T-cell (primary cell): ENCODE data around the gene AMACR. TPM values are rescaled to one million over a fixed set of nuclear protein-coding genes. Genes with fewer than 3 reads are reported as not detected.
"Not testable (repeated sequence)": the region's sequence is repeated elsewhere in the genome, so short reads cannot be mapped to it uniquely, and the experiment has no call there.

Source experiments
- ATAC-seq, 4 experiments: fragments of 200-7000 bp in 3 of 4; fragments of 150-1000 bp in 1 of 4; cut with Tn5 transposase; replicated peaks in 1 of 4; 1 replicate in 3 of 4; 2 replicates in 1 of 4; pipeline ENCODE4 v1.10.0; 2021; ENCODE audit warnings: moderate library complexity in 3 of 4, mild to moderate bottlenecking in 2 of 4, moderate number of reproducible peaks in 1 of 4
- CTCF ChIA-PET, 2 donors: fragments of 300-600 bp; sonication (Branson Sonifier 250); formaldehyde crosslinking; loops; one replicate each; lab custom pipeline; 2022; ENCODE audit warnings: antibody characterized with exemption in 2 of 2; lab: Charles Lee
- POLR2A ChIA-PET, 2 donors: fragments of 300-600 bp; sonication (Branson Sonifier 250); formaldehyde crosslinking; loops; one replicate each; lab custom pipeline; 2022; ENCODE audit warnings: antibody characterized with exemption in 2 of 2; lab: Charles Lee
- DNase-seq, 35 experiments: peaks; one replicate each; pipeline versions ENCODE4 v3.0.0 to v3.0.0-alpha.2; 2013 to 2023
- H3K27ac ChIP-seq: one replicate; pipeline ENCODE4 v1.5.1; 2013; ENCODE audit warnings: low read length
- H3K27me3 ChIP-seq, 2 experiments: replicated peaks in 1 of 2; 1 replicate in 1 of 2; 2 replicates in 1 of 2; pipeline versions ENCODE4 v1.6.1 to v1.7.0; 2013; ENCODE audit warnings: low read length in 1 of 2, mixed read lengths in 1 of 2; ENCODE audit not compliant: control insufficient read depth in 2 of 2, insufficient read depth in 2 of 2; ENCODE audit errors: extremely low read depth in 1 of 2
- H3K36me3 ChIP-seq, 2 donors: 1 replicate in 1 of 2; 2 replicates in 1 of 2; pipeline versions ENCODE4 v1.6.1 to v1.7.0; 2013; ENCODE audit warnings: low read length in 1 of 2; ENCODE audit not compliant: control insufficient read depth in 2 of 2, insufficient read depth in 1 of 2; ENCODE audit errors: extremely low read depth in 1 of 2
- H3K4me1 ChIP-seq, 2 experiments: 1 replicate in 1 of 2; 2 replicates in 1 of 2; pipeline versions ENCODE4 v1.6.1 to v1.7.0; 2013; ENCODE audit warnings: low read length in 2 of 2, mixed read lengths in 1 of 2; ENCODE audit not compliant: insufficient read depth in 2 of 2, control insufficient read depth in 1 of 2; ENCODE audit errors: extremely low read depth in 1 of 2
- H3K4me3 ChIP-seq, 2 donors: 1 replicate in 1 of 2; 2 replicates in 1 of 2; pipeline versions ENCODE4 v1.5.1 to v1.7.0; 2013; ENCODE audit warnings: mild to moderate bottlenecking in 2 of 2, low read length in 1 of 2, moderate library complexity in 1 of 2; ENCODE audit not compliant: control insufficient read depth in 1 of 2; ENCODE audit errors: extremely low read depth in 1 of 2
- H3K9me3 ChIP-seq: 2 replicates; pipeline ENCODE4 v1.7.0; 2013
- H3K27ac Mint-ChIP-seq, 2 donors: one replicate each; pipeline ENCODE4 v1.8.0; 2020 to 2021; ENCODE audit warnings: mild to moderate bottlenecking in 2 of 2, mixed read lengths in 2 of 2
- H3K27me3 Mint-ChIP-seq, 2 donors: one replicate each; pipeline ENCODE4 v1.8.0; 2021 to 2022; ENCODE audit warnings: mixed read lengths in 2 of 2
- H3K36me3 Mint-ChIP-seq: one replicate; pipeline ENCODE4 v1.8.0; 2021; ENCODE audit warnings: mixed read lengths
- H3K4me1 Mint-ChIP-seq, 3 donors: one replicate each; pipeline ENCODE4 v1.8.0; 2020 to 2022; ENCODE audit warnings: mixed read lengths in 3 of 3, mild to moderate bottlenecking in 1 of 3
- H3K4me3 Mint-ChIP-seq, 3 donors: one replicate each; pipeline ENCODE4 v1.8.0; 2020 to 2022; ENCODE audit warnings: mild to moderate bottlenecking in 3 of 3, mixed read lengths in 3 of 3, moderate library complexity in 3 of 3
- H3K9me3 Mint-ChIP-seq, 3 donors: one replicate each; pipeline ENCODE4 v1.8.0; 2020 to 2022; ENCODE audit warnings: mixed read lengths in 3 of 3
- WGBS: methylation state at CpG from one replicate; pipeline ENCODE4 v1.1.5; 2013; ENCODE audit warnings: missing lambda C conversion rate; ENCODE audit not compliant: insufficient coverage; 5-methylcytosine and 5-hydroxymethylcytosine counted together
- total RNA-seq, 35 experiments: library from RNA in 6 of 35; stranded (reverse) in 6 of 35; fragments of 120-200 nt in 1 of 35; gene quantifications; one replicate each; pipeline versions ENCODE4 v1.2.1 to v1.2.4 and lab custom pipeline; 2013 to 2026

The AMACR gene
- total RNA-seq, 5 donors from 2014 or later (not counting 1 experiment from before 2014, with no cell fraction given): 2.6 to 6.9 (median 3.9) TPM

GRCh38 chr5:34014626-34015025 is 6.8 kb upstream of the AMACR start:
- Histone ChIP-seq H3K27me3 (no peaks in the 10 kb centered on the region), H3K36me3 (peaks cover 0 to 3% of the 10 kb centered on the region in 2 donors), H3K4me1 (no peaks in the 10 kb centered on the region), H3K27ac (no peak overlapping the region), H3K4me3 (no peak overlapping the region), H3K9me3 (no peaks in the 10 kb centered on the region)
- Mint-ChIP-seq H3K4me1 (peaks cover 0 to 2% (median under 1%) of the 10 kb centered on the region in 3 donors), H3K4me3 (no peak overlapping the region), H3K27ac (no peak overlapping the region), H3K9me3 (peaks cover 0 to 5% (median 0%) of the 10 kb centered on the region in 3 donors), H3K36me3 (peaks cover 16% of the 10 kb centered on the region), H3K27me3 (peaks cover 0 to 3% of the 10 kb centered on the region in 2 donors)
- ChIA-PET CTCF (no interaction called here), POLR2A (no interaction called here)
- ATAC-seq: no peak
- no peak for DNase-seq
- WGBS: no CpG with 5 or more reads among the region's 2 CpGs

GRCh38 chr5:34013547-34013946 is 5.7 kb upstream of the AMACR start:
- H3K4me1 Mint-ChIP-seq: peaks cover 9 to 12% (median 12%) of the 10 kb centered on the region in 3 donors
- ChIA-PET POLR2A (no interaction called here), CTCF (no interaction called here)
- peaks cover 0 to 5% (median 0%) of the 10 kb centered on the region in 3 donors for H3K9me3 Mint-ChIP-seq
- peaks cover 0 to 8% of the 10 kb centered on the region in 2 experiments for H3K4me1 ChIP-seq
- H3K36me3 ChIP-seq: no peaks in the 10 kb centered on the region
- H3K27me3 Mint-ChIP-seq: peaks cover 0 to 3% of the 10 kb centered on the region in 2 donors
- H3K27ac ChIP-seq: no peak overlapping the region
- peaks cover 8% of the 10 kb centered on the region for H3K36me3 Mint-ChIP-seq
- ATAC-seq (no peak), DNase-seq (no peak)
- no peaks in the 10 kb centered on the region for H3K27me3 ChIP-seq
- WGBS: no CpG with 5 or more reads among the region's 3 CpGs
- no peak overlapping the region for H3K4me3 ChIP-seq
- H3K9me3 ChIP-seq: no peaks in the 10 kb centered on the region
- no peak overlapping the region for H3K4me3 Mint-ChIP-seq
- no peak overlapping the region for H3K27ac Mint-ChIP-seq

DNA sequence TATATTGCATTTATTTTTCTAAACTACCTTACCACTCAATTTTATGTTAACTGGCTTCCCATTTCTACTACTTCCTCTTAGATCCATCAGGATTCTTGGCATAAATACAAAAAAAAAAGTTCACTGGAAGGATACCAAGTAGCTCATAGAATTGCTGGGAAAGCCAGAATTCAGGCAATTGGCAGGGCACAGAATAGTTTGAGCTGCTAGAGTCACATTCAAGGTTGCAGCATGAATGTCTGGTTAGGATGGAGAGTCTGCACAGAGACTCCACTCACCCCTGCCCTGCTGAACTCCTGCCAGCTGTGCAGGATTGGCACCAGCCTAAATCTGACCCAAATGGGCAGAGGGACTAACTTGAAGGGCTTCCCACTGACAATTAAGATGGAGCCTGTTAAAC is 4.9 kb upstream of the AMACR start:
- DNase-seq: no peak
- peaks cover 0 to 5% (median 0%) of the 10 kb centered on the region in 3 donors for H3K9me3 Mint-ChIP-seq
- Histone ChIP-seq H3K27ac (no peak overlapping the region), H3K9me3 (no peaks in the 10 kb centered on the region), H3K27me3 (no peaks in the 10 kb centered on the region), H3K4me1 (peaks cover 0 to 8% of the 10 kb centered on the region in 2 experiments), H3K36me3 (no peaks in the 10 kb centered on the region), H3K4me3 (no peak overlapping the region)
- H3K4me3 Mint-ChIP-seq: no peak overlapping the region
- POLR2A ChIA-PET: no interaction called here
- H3K27ac Mint-ChIP-seq: no peak overlapping the region
- ATAC-seq: no peak
- CTCF ChIA-PET: interaction anchor here in 1 of 2 donors (0.7 kb wide), 1 partner anchor 447 kb away, joined by 5 read pairs; no protein-coding TSS in a partner anchor
- peaks cover 12 to 15% (median 15%) of the 10 kb centered on the region in 3 donors for H3K4me1 Mint-ChIP-seq
- peaks cover 4% of the 10 kb centered on the region for H3K36me3 Mint-ChIP-seq
- peaks cover 0 to 3% of the 10 kb centered on the region in 2 donors for H3K27me3 Mint-ChIP-seq

GRCh38 chr5:34011536-34011935 is 3.7 kb upstream of the AMACR start:
- Mint-ChIP-seq H3K9me3 (peaks cover 0 to 5% (median 0%) of the 10 kb centered on the region in 3 donors), H3K27ac (no peak overlapping the region), H3K27me3 (peaks cover 0 to 3% of the 10 kb centered on the region in 2 donors), H3K4me3 (no peak overlapping the region), H3K4me1 (peaks cover 19 to 24% (median 23%) of the 10 kb centered on the region in 3 donors), H3K36me3 (no peaks in the 10 kb centered on the region)
- Histone ChIP-seq H3K4me3 (no peak overlapping the region), H3K9me3 (no peaks in the 10 kb centered on the region), H3K4me1 (peaks cover 9 to 16% of the 10 kb centered on the region in 2 experiments), H3K27me3 (no peaks in the 10 kb centered on the region), H3K36me3 (no peaks in the 10 kb centered on the region), H3K27ac (no peak overlapping the region)
- ATAC-seq (no peak), DNase-seq (no peak)
- 100% methylated on average over 2 of the region's 4 CpGs for WGBS
- POLR2A ChIA-PET: no interaction called here
- CTCF ChIA-PET: no interaction called here

- H3K27me3 ChIP-seq, H3K4me3 Mint-ChIP-seq, H3K9me3 Mint-ChIP-seq, H3K27me3 Mint-ChIP-seq, CTCF ChIA-PET, H3K27ac Mint-ChIP-seq, H3K4me3 ChIP-seq, POLR2A ChIA-PET, H3K36me3 ChIP-seq, DNase-seq, H3K9me3 ChIP-seq, H3K36me3 Mint-ChIP-seq, H3K27ac ChIP-seq, ATAC-seq: not testable (repeated sequence)
- peaks cover 22 to 31% (median 29%) of the 10 kb centered on the region in 3 donors for H3K4me1 Mint-ChIP-seq
- H3K4me1 ChIP-seq: peaks cover 9 to 16% of the 10 kb centered on the region in 2 experiments
- 0% methylated on average over 1 of the region's 2 CpGs for WGBS
Observed at GRCh38 chr5:34010146-34010545, 2.3 kb upstream of the AMACR start.

DNA sequence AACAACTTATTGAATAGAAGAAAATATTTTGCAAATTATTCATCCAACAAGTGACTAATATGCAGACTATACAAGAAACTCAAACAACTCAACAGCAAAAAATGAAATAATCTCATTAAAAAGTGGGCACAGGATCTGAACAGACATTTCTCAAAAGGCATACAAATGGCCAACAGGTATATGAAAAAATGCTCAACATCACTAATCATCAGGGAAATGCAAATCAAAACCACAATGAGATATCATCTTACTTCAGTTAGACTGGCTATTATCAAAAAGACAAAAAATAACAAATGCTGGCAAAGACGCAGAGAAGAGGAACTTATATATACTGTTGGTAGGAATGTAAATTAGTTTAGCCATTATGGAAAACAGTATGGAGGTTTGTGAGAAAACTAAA is 1.8 kb upstream of the AMACR start:
- Histone ChIP-seq H3K27ac (no peak overlapping the region), H3K4me3 (no peak overlapping the region), H3K27me3 (no peaks in the 10 kb centered on the region), H3K9me3 (no peaks in the 10 kb centered on the region), H3K36me3 (no peaks in the 10 kb centered on the region), H3K4me1 (peaks cover 9 to 16% of the 10 kb centered on the region in 2 experiments)
- Mint-ChIP-seq H3K27ac (peak overlapping the region in 1 of 2 donors; percentile 96), H3K27me3 (peaks cover 0 to 3% of the 10 kb centered on the region in 2 donors), H3K9me3 (peaks cover 0 to 5% (median 0%) of the 10 kb centered on the region in 3 donors), H3K4me1 (peaks cover 22 to 31% (median 29%) of the 10 kb centered on the region in 3 donors), H3K36me3 (peaks cover 8% of the 10 kb centered on the region), H3K4me3 (no peak overlapping the region)
- ATAC-seq (no peak), DNase-seq (no peak)
- WGBS: no CpG with 5 or more reads among the region's 1 CpG
- ChIA-PET POLR2A (no interaction called here), CTCF (no interaction called here)
